K562 treated with DMSO at 1 percent for 48 hours (cell line): ENCODE measurements around the gene ZSCAN10. TPM values are rescaled to one million over a fixed set of nuclear protein-coding genes. Genes with fewer than 3 reads are reported as not detected.

Source experiments
- total RNA-seq: library from RNA; unstranded; fragments of 300-600 nt; gene quantifications from 2 replicates; pipeline ENCODE4 v1.2.3, GENCODE V29; 2022; ENCODE audit warnings: low replicate concordance; ENCODE audit errors: extremely low read depth

Gene ZSCAN10
- total RNA-seq = not detected in 2 replicates

DNA sequence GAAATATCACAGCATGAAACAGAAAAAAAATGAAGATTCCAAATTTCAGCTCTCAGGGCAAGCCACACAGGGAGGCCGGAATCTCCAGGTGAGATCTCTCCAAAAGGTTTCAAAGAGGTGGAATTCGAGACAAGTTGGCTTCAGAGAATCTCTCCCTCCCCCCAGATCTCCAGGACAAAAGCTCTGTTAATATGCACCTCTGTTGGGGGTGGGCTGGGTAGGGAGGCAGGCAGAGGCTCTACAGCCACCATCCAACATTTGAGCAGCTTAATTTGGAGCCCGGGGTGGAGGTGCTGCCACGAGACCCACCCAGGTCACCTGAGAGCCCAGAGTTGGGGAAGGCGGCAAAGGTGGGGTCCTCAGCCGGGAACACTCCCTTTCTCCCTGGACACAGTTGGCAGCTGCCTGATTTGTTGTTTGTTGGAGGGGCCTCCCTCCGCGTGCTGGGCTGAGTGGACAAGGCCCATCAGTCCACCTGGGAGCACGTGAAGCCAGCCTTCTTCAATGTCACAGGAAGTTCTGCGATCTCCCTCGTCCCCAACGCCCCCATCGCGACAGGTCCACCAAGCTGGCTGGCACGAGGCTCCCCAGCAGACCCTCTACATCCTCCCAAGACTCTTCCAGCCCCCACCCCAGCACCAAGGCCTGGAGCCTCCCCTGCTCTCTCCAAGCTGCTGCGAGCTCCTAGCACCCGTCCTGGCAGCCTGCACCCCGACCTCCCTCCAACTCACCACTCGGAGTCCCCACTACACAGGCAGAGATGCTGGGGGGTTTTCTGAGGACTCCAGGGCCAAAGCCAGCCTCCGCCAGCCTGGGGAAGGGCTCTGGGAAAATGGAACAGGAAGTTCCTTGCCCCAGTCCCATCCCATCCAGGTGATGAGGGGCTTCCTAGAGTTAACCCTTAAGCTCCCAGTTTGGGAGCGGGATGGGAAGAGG lies at the start of gene ZSCAN10:
Gene ZSCAN10, minus strand, starts transcription at position 836 of the 936 bp plus-strand sequence. CDS start 6,357 bp downstream, outside the sequence.

GRCh38 chr16:3134338-3135125 lies 35.4 kb upstream of the ZSCAN10 start, which contains the start of gene ZNF213:
Gene ZNF213, plus strand, starts transcription at chr16:3135029. Its CDS starts 2,252 bp downstream, at chr16:3137281.

DNA sequence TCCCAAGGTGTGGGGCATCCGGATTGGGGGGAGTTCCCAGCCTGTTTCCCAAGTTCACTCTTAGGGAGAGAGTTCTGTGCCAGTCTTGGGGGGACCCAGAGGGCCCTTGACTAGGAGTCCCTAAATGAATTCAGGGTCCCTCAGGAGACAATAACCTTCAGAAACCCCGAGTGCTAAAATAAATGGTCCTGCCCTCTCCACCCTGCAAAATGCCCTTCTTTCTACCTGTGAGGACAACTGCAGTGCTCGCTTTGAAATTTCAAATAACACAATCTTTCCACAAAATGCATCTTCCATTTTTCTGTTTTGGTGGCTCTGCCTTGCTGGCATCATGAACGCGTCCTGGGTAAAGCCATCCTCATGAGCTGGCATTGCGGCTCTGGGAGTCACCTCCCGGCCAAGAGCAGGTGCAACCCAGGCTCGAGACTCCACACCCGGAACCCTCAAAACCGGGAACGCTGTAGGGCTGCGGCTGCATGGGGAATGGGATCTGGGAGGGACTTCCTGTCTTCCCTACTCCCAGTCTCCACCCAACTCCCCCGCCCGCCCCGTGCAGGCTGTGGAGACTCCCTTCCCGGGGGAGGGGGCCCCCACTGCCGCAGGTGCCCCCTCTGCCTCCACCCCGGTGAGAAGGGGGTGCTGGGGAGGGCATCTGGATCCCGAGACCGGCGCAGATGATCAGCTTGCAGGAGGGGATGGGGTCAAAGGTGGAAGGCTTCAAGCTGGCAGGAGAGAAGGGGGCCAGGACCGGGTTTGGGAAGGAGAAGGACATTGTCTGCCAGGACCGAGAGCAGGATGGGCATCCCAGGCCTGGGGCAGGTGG lies 13.2 kb upstream of the ZSCAN10 start, which contains the start of gene ZNF205:
Gene ZNF205, plus strand, starts transcription at position 529 of the 823 bp plus-strand sequence. CDS start 845 bp downstream, outside the sequence.

GRCh38 chr16:3065069-3065741 lies 33.9 kb downstream of the ZSCAN10 start, which contains the start of gene IL32:
Gene IL32, plus strand, starts transcription at chr16:3065640. Its CDS starts 172 bp downstream, at chr16:3065812.

DNA sequence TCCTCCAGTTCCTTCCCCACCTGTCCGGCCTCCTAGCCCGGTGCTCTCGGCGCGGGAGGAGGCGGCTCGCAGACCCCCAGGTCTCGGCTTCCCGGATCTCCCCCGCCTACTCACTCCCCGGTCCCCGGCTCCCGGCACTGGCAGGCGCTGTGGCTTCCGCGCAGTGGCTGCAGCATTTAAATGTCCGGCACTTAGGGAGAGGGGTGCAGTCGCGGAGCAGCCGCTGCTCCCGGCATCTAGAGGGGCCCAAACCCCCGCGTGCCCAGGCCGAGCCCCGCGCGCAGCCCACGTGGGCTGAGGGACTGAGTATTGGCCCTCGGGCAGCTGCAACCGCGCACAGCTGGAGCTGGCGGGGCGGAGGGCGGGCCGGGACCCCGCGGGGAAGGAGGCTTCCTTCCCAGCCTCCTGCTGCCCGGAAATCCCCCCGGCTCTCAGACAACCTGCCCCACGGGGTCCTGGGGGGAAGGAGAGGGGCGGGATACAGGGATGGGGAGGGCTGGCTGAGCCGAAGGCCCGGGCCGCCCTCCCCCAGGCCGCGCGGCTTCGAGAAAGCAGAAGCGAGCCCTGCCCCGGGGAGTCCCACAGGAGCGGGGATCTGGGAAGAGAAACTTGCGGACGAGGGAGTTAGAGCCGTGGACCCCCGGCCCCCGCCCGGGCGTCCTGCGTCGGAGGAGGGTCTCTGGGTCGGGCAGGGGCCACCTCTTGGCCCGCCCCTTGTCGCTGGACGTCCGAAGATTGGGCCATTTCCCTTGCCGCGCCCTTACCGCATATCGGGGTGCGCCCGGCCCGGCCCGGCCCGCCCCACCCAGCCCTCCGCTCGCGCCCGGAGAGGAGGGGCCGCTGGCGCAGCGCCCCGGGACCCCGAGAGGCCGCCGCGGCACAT lies 53.1 kb downstream of the ZSCAN10 start, which contains the start of gene MMP25:
Gene MMP25, plus strand, starts transcription at position 804 of the 883 bp plus-strand sequence. CDS start 357 bp downstream, outside the sequence.

Other genes starting within 250 kb of the ZSCAN10 start
- gene PRSS22, start 241.1 kb downstream of the ZSCAN10 start, total RNA-seq = not detected in 2 replicates
- gene FLYWCH2, start 216.1 kb downstream of the ZSCAN10 start, total RNA-seq = not detected in 2 replicates
- gene FLYWCH1, start 187.4 kb downstream of the ZSCAN10 start, total RNA-seq = not detected in 2 replicates
- not detected in 2 replicates for gene KREMEN2, start 135.0 kb downstream of the ZSCAN10 start, total RNA-seq
- gene PAQR4, start 129.9 kb downstream of the ZSCAN10 start, total RNA-seq = not detected in 2 replicates
- not detected in 2 replicates for gene PKMYT1, start 118.8 kb downstream of the ZSCAN10 start, total RNA-seq
- gene CLDN9, start 86.4 kb downstream of the ZSCAN10 start, total RNA-seq = not detected in 2 replicates
- gene CLDN6, start 81.1 kb downstream of the ZSCAN10 start, total RNA-seq = not detected in 2 replicates
- gene TNFRSF12A, start 78.9 kb downstream of the ZSCAN10 start, total RNA-seq = not detected in 2 replicates
- gene HCFC1R1, start 75.4 kb downstream of the ZSCAN10 start, total RNA-seq = not detected in 2 replicates
- not detected in 2 replicates for gene THOC6, start 75.3 kb downstream of the ZSCAN10 start, total RNA-seq
- not detected in 2 replicates for gene BICDL2, start 62.4 kb downstream of the ZSCAN10 start, total RNA-seq
- gene MMP25, start 52.7 kb downstream of the ZSCAN10 start, total RNA-seq = not detected in 2 replicates
- not detected in 2 replicates for gene IL32, start 33.7 kb downstream of the ZSCAN10 start, total RNA-seq
- gene ZNF205, start 13.3 kb upstream of the ZSCAN10 start, total RNA-seq = not detected in 2 replicates
- not detected in 2 replicates for gene ZNF213, start 35.7 kb upstream of the ZSCAN10 start, total RNA-seq
- not detected in 2 replicates for gene OR1F1, start 88.9 kb upstream of the ZSCAN10 start, total RNA-seq
- gene ZNF200, start 135.9 kb upstream of the ZSCAN10 start, total RNA-seq = not detected in 2 replicates
- gene MEFV, start 157.3 kb upstream of the ZSCAN10 start, total RNA-seq = not detected in 2 replicates
- not detected in 2 replicates for gene ZNF263, start 184.2 kb upstream of the ZSCAN10 start, total RNA-seq
- not detected in 2 replicates for gene TIGD7, start 206.1 kb upstream of the ZSCAN10 start, total RNA-seq
- not detected in 2 replicates for gene ZNF75A, start 206.2 kb upstream of the ZSCAN10 start, total RNA-seq